A549 (cell line): Measurements from ENCODE around the gene TRAPPC10. TPM values are rescaled to one million over a fixed set of nuclear protein-coding genes. Genes with fewer than 3 reads are reported as not detected.
"Not testable (repeated sequence)": the region's sequence is repeated elsewhere in the genome, so short reads cannot be mapped to it uniquely, and the experiment has no call there.

ENCODE experiments used
- ATAC-seq, 2 experiments: fragments of 200-7000 bp in 1 of 2; fragments of >200 bp in 1 of 2; cut with Nextera tagmentation in 1 of 2; cut with Tn5 transposase in 1 of 2; 3 replicates each; pipeline versions ENCODE4 v1.8.0 to v1.9.1; 2018 to 2020; ENCODE audit warnings: mild to moderate bottlenecking in 1 of 2, moderate library complexity in 1 of 2
- CTCF ChIA-PET: fragments of 300-600 bp; sonication (Branson Sonifier 250); formaldehyde crosslinking; extraction: SDS; loops from one replicate; lab custom pipeline; 2021; ENCODE audit warnings: antibody characterized with exemption, inconsistent platforms; lab: Yijun Ruan, JAX
- POLR2A ChIA-PET: fragments of 350-600 bp; formaldehyde crosslinking; extraction: SDS; loops from one replicate; lab custom pipeline; 2021; ENCODE audit warnings: antibody characterized with exemption, inconsistent platforms; lab: Yijun Ruan, JAX
- DNase-seq, 2 experiments: peaks; one replicate each; pipeline versions ENCODE4 v3.0.0 to v3.0.0-alpha.2; 2011 to 2016; ENCODE audit warnings: low read depth in 1 of 2, low spot score in 1 of 2
- FAIRE-seq: peaks from 2 replicates; lab custom pipeline; 2011; peaks lifted over from hg19 to GRCh38; lab: Jason Lieb, UNC
- H3K27ac ChIP-seq, 2 experiments: fragments of >200 bp; sonication (Bioruptor Twin); formaldehyde crosslinking; 3 replicates each; pipeline ENCODE4 v1.5.1; 2016 to 2017
- H3K4me1 ChIP-seq: fragments of >200 bp; sonication (Bioruptor Twin); formaldehyde crosslinking; 3 replicates; pipeline ENCODE4 v1.6.1; 2016
- H3K4me2 ChIP-seq: fragments of >200 bp; sonication (Bioruptor Twin); formaldehyde crosslinking; 3 replicates; pipeline ENCODE4 v1.6.1; 2016
- H3K4me3 ChIP-seq: fragments of >200 bp; sonication (Bioruptor Twin); formaldehyde crosslinking; 3 replicates; pipeline ENCODE4 v1.5.1; 2016
- H3K9me3 ChIP-seq: fragments of >200 bp; sonication (Bioruptor Twin); formaldehyde crosslinking; 3 replicates; pipeline ENCODE4 v1.6.1; 2016
- ATOH8 ChIP-seq: fragments of 250-450 bp; sonication (Bioruptor Pico); IDR thresholded peaks from 2 replicates; pipeline ENCODE4 v1.5.0; 2020; ENCODE audit warnings: low read depth, mild to moderate bottlenecking, moderate library complexity
- CBX2 ChIP-seq: fragments of 200-600 bp; sonication (generic); IDR thresholded peaks from 2 replicates; pipeline ENCODE4 v1.6.1; 2016; ENCODE audit warnings: low read depth, mild to moderate bottlenecking, borderline replicate concordance
- CHD2 ChIP-seq: fragments of 150-350 bp; IDR thresholded peaks from 2 replicates; pipeline ENCODE4 v1.6.1; 2014; ENCODE audit warnings: low read length; ENCODE audit not compliant: partially characterized antibody
- FOSL2 ChIP-seq, 2 experiments: fragments of 450-650 bp in 1 of 2; fragments of >200 bp in 1 of 2; sonication (Bioruptor Twin) in 1 of 2; formaldehyde crosslinking; IDR thresholded peaks; 2 replicates each; pipeline versions ENCODE4 v1.5.0 to v1.6.1; 2016 to 2020; ENCODE audit warnings: mild to moderate bottlenecking in 1 of 2, moderate library complexity in 1 of 2
- HEYL ChIP-seq: fragments of 250-450 bp; sonication (Bioruptor Pico); IDR thresholded peaks from 2 replicates; pipeline ENCODE4 v1.8.0; 2021; ENCODE audit warnings: mild to moderate bottlenecking, moderate library complexity
- HOXB5 ChIP-seq: fragments of 250-450 bp; sonication (Bioruptor Pico); IDR thresholded peaks from 2 replicates; pipeline ENCODE4 v1.5.0; 2020; ENCODE audit warnings: mild to moderate bottlenecking, moderate library complexity
- KDM1A ChIP-seq: fragments of 200-600 bp; sonication (generic); IDR thresholded peaks from 2 replicates; pipeline ENCODE4 v1.6.1; 2016; ENCODE audit warnings: low read depth, mild to moderate bottlenecking
- MAX ChIP-seq: IDR thresholded peaks from 2 replicates; pipeline ENCODE4 v1.6.1; 2012
- NFE2L2 ChIP-seq: fragments of 150-350 bp; conservative IDR thresholded peaks from 2 replicates; pipeline ENCODE4 v1.6.1; 2014; ENCODE audit warnings: low read length
- NR3C1 ChIP-seq: fragments of >200 bp; sonication (Bioruptor Twin); formaldehyde crosslinking; IDR thresholded peaks from 3 replicates; pipeline ENCODE4 v1.6.1; 2017
- POLR2A ChIP-seq: IDR thresholded peaks from 2 replicates; pipeline ENCODE4 v1.6.1; 2012; ENCODE audit warnings: mild to moderate bottlenecking, low read length
- POLR2AphosphoS2 ChIP-seq: conservative IDR thresholded peaks from 2 replicates; pipeline ENCODE4 v1.6.1; 2012; ENCODE audit warnings: low read length, improper control_type of control experiment, inconsistent platforms
- RCOR1 ChIP-seq: fragments of 150-350 bp; IDR thresholded peaks from 2 replicates; pipeline ENCODE4 v1.6.1; 2014; ENCODE audit warnings: antibody characterized with exemption, low read length, low read depth
- REST ChIP-seq: fragments of 200-600 bp; sonication (generic); IDR thresholded peaks from 2 replicates; pipeline ENCODE4 v1.6.1; 2016; ENCODE audit warnings: antibody characterized with exemption, mild to moderate bottlenecking, moderate library complexity
- RNF2 ChIP-seq: fragments of 200-600 bp; sonication (generic); IDR thresholded peaks from 2 replicates; pipeline ENCODE4 v1.6.1; 2016; ENCODE audit warnings: low read depth, mild to moderate bottlenecking, antibody characterized with exemption, moderate library complexity, borderline replicate concordance
- SMC3 ChIP-seq: fragments of >200 bp; sonication (Bioruptor Twin); formaldehyde crosslinking; IDR thresholded peaks from 3 replicates; pipeline ENCODE4 v1.6.1; 2018; ENCODE audit warnings: inconsistent platforms
- ZFP36 ChIP-seq: fragments of 450-650 bp; IDR thresholded peaks from 2 replicates; pipeline ENCODE4 v1.6.1; 2014; ENCODE audit warnings: borderline replicate concordance; ENCODE audit not compliant: partially characterized antibody
- ZSCAN20 ChIP-seq: fragments of 250-450 bp; sonication (Bioruptor Pico); IDR thresholded peaks from 2 replicates; pipeline ENCODE4 v1.8.0; 2022; ENCODE audit warnings: mild to moderate bottlenecking, moderate library complexity
- WGBS: methylation state at CpG from one replicate; pipeline ENCODE4 v1.1.6; 2017; ENCODE audit errors: missing lambda C conversion rate; 5-methylcytosine and 5-hydroxymethylcytosine counted together
- polyA plus RNA-seq, 4 experiments: library from polyadenylated mRNA; depleted of rRNA in 3 of 4; stranded (reverse); fragments of >200 nt; fragmentation: RNase III in 1 of 4; extraction: RNeasy Plus Mini Kit Qiagen cat#74134 plus additional on column Dnase treatment in 1 of 4; gene quantifications; 2 replicates in 3 of 4; 3 replicates in 1 of 4; pipeline ENCODE4 v1.2.3, GENCODE V29; 2011 to 2017

TRAPPC10 gene
- polyA plus RNA-seq, 2 of the 4 experiments (the other 2 are of a cell fraction) = 11.8 to 27.7 TPM

- no peak overlapping the region for H3K27ac ChIP-seq
- no peak for DNase-seq
- WGBS = 68% methylated on average over 1 of the region's 1 CpG
- no peaks in the 10 kb centered on the region for H3K4me1 ChIP-seq
- no peak for FAIRE-seq
- ATAC-seq = no peak
- POLR2A ChIA-PET = no interaction called here
- H3K9me3 ChIP-seq = no peaks in the 10 kb centered on the region
- no peak overlapping the region for H3K4me3 ChIP-seq
- CTCF ChIA-PET = no interaction called here
- H3K4me2 ChIP-seq = no peak overlapping the region
- TF ChIP-seq ATOH8 = no peak
- TF ChIP-seq FOSL2 (IDR thresholded peaks at IDR 0.05) = no peak
- TF ChIP-seq FOSL2 (CRISPR knock-in tag; IDR thresholded peaks at IDR 0.05) = no peak
- TF ChIP-seq ZSCAN20 (CRISPR knock-in tag) = no peak
- TF ChIP-seq HOXB5 (CRISPR knock-in tag) = no peak
- no peak for TF ChIP-seq CHD2
- no peak for TF ChIP-seq ZFP36
- TF ChIP-seq CBX2 = no peak
- no peak for TF ChIP-seq SMC3
- no peak for TF ChIP-seq NFE2L2
- TF ChIP-seq HEYL (CRISPR knock-in tag) = no peak
- no peak for TF ChIP-seq KDM1A
- no peak for TF ChIP-seq NR3C1
- no peak for TF ChIP-seq POLR2AphosphoS2
- no peak for TF ChIP-seq REST
- no peak for TF ChIP-seq RNF2
- TF ChIP-seq RCOR1 = no peak
These were observed 82.7 kb downstream of the TRAPPC10 start for GRCh38 chr21:44094832-44095231.

- H3K9me3 ChIP-seq, ATAC-seq, POLR2A ChIA-PET, DNase-seq, FAIRE-seq, H3K4me2 ChIP-seq, CTCF ChIA-PET, H3K4me1 ChIP-seq, H3K27ac ChIP-seq, H3K4me3 ChIP-seq: not testable (repeated sequence)
- WGBS = no CpG with 5 or more reads among the region's 6 CpGs
These were observed 86.4 kb downstream of the TRAPPC10 start for GRCh38 chr21:44098507-44098906.

- WGBS = no CpG with 5 or more reads among the region's 13 CpGs
- POLR2A ChIA-PET, H3K4me1 ChIP-seq, H3K4me3 ChIP-seq, H3K9me3 ChIP-seq, DNase-seq, FAIRE-seq, H3K4me2 ChIP-seq, CTCF ChIA-PET, H3K27ac ChIP-seq, ATAC-seq: not testable (repeated sequence)
These were observed 86.9 kb downstream of the TRAPPC10 start for GRCh38 chr21:44098964-44099363.

- TF ChIP-seq POLR2A (peak; percentile 19; the same call in 1 of the 2 replicates), MAX (0 out of 2 replicates have a peak, but pooled peaks have one; percentile 39)
- ATAC-seq = peak; percentile 89 to 95
- H3K4me3 ChIP-seq, CTCF ChIA-PET, DNase-seq, H3K4me1 ChIP-seq, POLR2A ChIA-PET, H3K4me2 ChIP-seq, H3K9me3 ChIP-seq, FAIRE-seq: not testable (repeated sequence)
- no CpG with 5 or more reads among the region's 66 CpGs for whole genome bisulfite sequencing
- peak within 1 kb of the TSS in 1 of 2 experiments; percentile 66; a peak in 1 of 6 replicates for H3K27ac ChIP-seq
These were observed 95.0 kb downstream of the TRAPPC10 start, which contains the start of gene PWP2 for GRCh38 chr21:44107026-44107501. TSS of gene PWP2 (plus strand) at chr21:44107399. CDS start at chr21:44107417, 18 bp downstream.

- H3K9me3 ChIP-seq, CTCF ChIA-PET, DNase-seq, H3K4me2 ChIP-seq, POLR2A ChIA-PET, FAIRE-seq, H3K4me3 ChIP-seq, H3K4me1 ChIP-seq: not testable (repeated sequence)
- no CpG with 5 or more reads among the region's 31 CpGs for WGBS
- H3K27ac ChIP-seq = peak overlapping the region in 1 of 2 experiments; percentile 66; a peak in 1 of 6 replicates
- peak; percentile 73 to 80; a peak in 4 of 6 replicates for ATAC-seq
These were observed 95.5 kb downstream of the TRAPPC10 start for GRCh38 chr21:44107589-44107988.

- H3K4me3 ChIP-seq, H3K9me3 ChIP-seq, H3K4me2 ChIP-seq, H3K27ac ChIP-seq, DNase-seq, CTCF ChIA-PET, POLR2A ChIA-PET, FAIRE-seq, H3K4me1 ChIP-seq: not testable (repeated sequence)
- ATAC-seq = peak in 1 of 2 experiments; percentile 47; a peak in 1 of 6 replicates
- no CpG with 5 or more reads among the region's 33 CpGs for WGBS
These were observed 101.7 kb downstream of the TRAPPC10 start for GRCh38 chr21:44113702-44114371.
